H1 (cell line): Measurements from ENCODE around the gene TSPEAR. TPM values are rescaled to one million over a fixed set of nuclear protein-coding genes. Genes with fewer than 3 reads are reported as not detected.

Experiments
- CTBP2 ChIP-seq: IDR thresholded peaks from 2 replicates; pipeline ENCODE4 v1.7.0; 2011; ENCODE audit warnings: borderline replicate concordance, mild to moderate bottlenecking, moderate library complexity, mixed read lengths, low read length; ENCODE audit not compliant: insufficient read depth, insufficient read length
- KDM1A ChIP-seq: fragments of 200-600, 300-600 bp; sonication (generic); IDR thresholded peaks from 2 replicates; pipeline ENCODE4 v1.7.1; 2016; ENCODE audit warnings: mild to moderate bottlenecking, low read length, borderline replicate concordance
- MAFK ChIP-seq: IDR thresholded peaks from 2 replicates; pipeline ENCODE4 v1.6.1; 2012; ENCODE audit warnings: low read depth, mild to moderate bottlenecking, improper control_type of control experiment, low read length
- POLR2A ChIP-seq, 2 experiments: IDR thresholded peaks; 1 replicate in 1 of 2; 2 replicates in 1 of 2; pipeline ENCODE4 v1.6.1; 2011; ENCODE audit warnings: low read depth in 2 of 2, low read length in 2 of 2, mild to moderate bottlenecking in 2 of 2; ENCODE audit errors: control extremely low read depth in 1 of 2
- SIN3A ChIP-seq, 2 experiments: IDR thresholded peaks in 1 of 2; conservative IDR thresholded peaks in 1 of 2; 2 replicates each; pipeline ENCODE4 v1.6.1; 2011 to 2012; ENCODE audit warnings: low read length in 2 of 2, improper control_type of control experiment in 1 of 2, low read depth in 1 of 2, mild to moderate bottlenecking in 1 of 2
- TCF12 ChIP-seq: IDR thresholded peaks from 2 replicates; pipeline ENCODE4 v1.6.1; 2011; ENCODE audit warnings: low read depth, mild to moderate bottlenecking, low read length
- polyA plus RNA-seq, 7 experiments: library from polyadenylated mRNA; depleted of rRNA in 3 of 7; stranded (reverse) in 5 of 7; unstranded in 2 of 7; fragments of >200 nt in 5 of 7; fragments of 200-250 nt in 2 of 7; gene quantifications; 1 replicate in 5 of 7; 2 replicates in 1 of 7; 4 replicates in 1 of 7; pipeline versions ENCODE4 v1.2.1 to v1.2.3, GENCODE V29; 2011 to 2013; ENCODE audit warnings: missing spikeins in 2 of 7, mixed read lengths in 2 of 7
- total RNA-seq: library from RNA; stranded (reverse); fragmentation: NEBNext Ultra II Directional; extraction: Animal tissue kit (Norgen Biotek cat#: 25700); gene quantifications from 2 replicates; pipeline ENCODE4 v1.2.1, GENCODE V29; 2021

TSPEAR gene
- total and polyA plus RNA-seq, 2 of the 8 experiments (the other 6 are each of a cell fraction or from before 2014, with no cell fraction given): 0.58 to 0.89 TPM

DNA sequence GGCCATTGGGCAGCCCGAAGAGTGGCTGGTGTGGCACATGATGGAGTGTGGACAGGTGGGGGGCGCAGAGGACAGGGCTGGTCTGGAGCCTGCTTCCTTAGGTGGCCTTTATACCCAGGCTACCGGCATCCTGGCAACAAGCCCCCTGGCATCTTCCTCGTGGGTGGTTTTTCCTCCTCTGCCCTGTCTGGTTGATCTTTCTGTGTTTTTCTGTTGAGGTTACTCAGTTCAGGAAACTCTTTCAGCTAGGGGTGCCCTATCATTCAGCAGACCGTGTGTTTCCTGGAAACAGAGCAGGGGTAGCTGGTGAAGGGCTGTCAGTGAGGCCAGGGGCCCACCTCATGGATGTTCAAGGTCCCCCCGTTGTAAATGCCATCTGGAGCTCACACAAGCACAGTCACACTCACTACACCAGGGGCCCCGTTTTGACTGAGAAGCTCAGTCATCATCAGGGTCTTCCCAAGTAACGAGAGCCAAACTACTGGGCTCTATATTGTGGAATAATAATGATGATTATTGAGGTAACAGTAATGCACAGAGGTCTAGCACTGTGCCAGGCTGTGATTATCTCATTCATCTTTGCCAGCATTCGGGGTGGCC is 56.7 kb downstream of the TSPEAR start, which contains the start of gene KRTAP12-4 (continued):
- no peak for TF ChIP-seq SIN3A (conservative IDR thresholded peaks at IDR 0.05 in 1 of 2, IDR thresholded peaks at IDR 0.05 in 1 of 2; ENCODE audit: low read depth in 1 of 2, low read length in 2 of 2)
- TF ChIP-seq POLR2A (IDR thresholded peaks at IDR 0.05; ENCODE audit: control extremely low read depth in 1 of 2, low read depth in 2 of 2, low read length in 2 of 2): no peak
- TF ChIP-seq MAFK: no peak
- no peak for TF ChIP-seq TCF12
- no peak for TF ChIP-seq CTBP2
- no peak for TF ChIP-seq KDM1A
